DMS53 treated with DMSO at 0.1 percent for 48 hours (cell line): ENCODE results near the gene MYOCD.
"Not testable (repeated sequence)": the region's sequence is repeated elsewhere in the genome, so short reads cannot be mapped to it uniquely, and the experiment has no call there.

Experiments used
- DNase-seq: peaks from one replicate; lab custom pipeline; 2025; ENCODE audit not compliant: unreplicated experiment; lab: John Stamatoyannopoulos, UW

MYOCD gene, protein sequence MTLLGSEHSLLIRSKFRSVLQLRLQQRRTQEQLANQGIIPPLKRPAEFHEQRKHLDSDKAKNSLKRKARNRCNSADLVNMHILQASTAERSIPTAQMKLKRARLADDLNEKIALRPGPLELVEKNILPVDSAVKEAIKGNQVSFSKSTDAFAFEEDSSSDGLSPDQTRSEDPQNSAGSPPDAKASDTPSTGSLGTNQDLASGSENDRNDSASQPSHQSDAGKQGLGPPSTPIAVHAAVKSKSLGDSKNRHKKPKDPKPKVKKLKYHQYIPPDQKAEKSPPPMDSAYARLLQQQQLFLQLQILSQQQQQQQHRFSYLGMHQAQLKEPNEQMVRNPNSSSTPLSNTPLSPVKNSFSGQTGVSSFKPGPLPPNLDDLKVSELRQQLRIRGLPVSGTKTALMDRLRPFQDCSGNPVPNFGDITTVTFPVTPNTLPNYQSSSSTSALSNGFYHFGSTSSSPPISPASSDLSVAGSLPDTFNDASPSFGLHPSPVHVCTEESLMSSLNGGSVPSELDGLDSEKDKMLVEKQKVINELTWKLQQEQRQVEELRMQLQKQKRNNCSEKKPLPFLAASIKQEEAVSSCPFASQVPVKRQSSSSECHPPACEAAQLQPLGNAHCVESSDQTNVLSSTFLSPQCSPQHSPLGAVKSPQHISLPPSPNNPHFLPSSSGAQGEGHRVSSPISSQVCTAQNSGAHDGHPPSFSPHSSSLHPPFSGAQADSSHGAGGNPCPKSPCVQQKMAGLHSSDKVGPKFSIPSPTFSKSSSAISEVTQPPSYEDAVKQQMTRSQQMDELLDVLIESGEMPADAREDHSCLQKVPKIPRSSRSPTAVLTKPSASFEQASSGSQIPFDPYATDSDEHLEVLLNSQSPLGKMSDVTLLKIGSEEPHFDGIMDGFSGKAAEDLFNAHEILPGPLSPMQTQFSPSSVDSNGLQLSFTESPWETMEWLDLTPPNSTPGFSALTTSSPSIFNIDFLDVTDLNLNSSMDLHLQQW

DNA sequence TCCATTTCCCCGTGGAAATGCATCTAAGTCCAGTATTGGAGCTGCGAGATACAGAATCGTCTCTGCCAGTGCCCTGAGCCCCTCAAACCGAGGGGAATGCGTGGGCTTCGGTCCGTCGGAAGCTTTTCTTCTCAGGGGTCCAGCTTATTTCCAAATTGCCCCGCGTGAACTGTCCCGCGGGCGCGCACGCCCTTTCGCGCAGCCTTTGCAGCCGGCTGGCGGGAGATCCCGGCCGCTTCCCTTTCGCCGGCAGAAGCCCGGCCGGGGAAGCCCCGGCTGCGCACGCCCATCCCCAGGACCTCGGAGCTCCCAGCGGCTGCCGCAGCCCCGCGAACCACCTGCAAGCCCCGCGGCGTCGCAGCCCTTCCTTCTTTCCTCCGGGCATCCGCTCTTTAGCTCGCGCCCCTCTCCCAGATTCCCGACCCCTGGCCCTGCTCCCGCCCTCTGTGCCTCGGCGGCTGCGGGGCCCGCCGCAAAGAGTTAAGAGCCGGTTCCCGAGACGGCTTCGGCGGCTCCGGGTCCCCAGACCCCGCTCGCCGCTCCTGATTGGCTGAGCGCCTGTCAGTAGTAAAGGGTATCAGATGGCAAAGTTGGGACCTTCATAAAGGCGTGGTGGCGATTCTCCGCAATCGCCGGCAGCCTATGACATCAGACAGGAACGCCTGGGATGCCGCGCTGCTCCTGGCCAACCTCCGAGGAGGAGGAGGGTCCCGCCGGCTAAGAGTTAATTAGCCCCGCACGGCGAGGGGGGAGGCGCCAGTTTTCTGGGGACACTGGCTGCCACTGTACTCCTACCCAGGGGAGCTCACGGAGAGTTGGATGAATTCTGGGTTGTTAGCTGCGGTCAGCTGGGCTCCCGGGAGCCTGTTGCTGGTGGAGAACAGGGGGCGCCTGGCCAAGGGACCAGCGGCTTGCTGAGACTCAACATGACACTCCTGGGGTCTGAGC is at the start of gene MYOCD:
Gene MYOCD (plus strand): TSS at position 628 of the 948 bp plus-strand sequence. CDS start 299 bp downstream, at position 927.
- no peak for DNase-seq

DNA sequence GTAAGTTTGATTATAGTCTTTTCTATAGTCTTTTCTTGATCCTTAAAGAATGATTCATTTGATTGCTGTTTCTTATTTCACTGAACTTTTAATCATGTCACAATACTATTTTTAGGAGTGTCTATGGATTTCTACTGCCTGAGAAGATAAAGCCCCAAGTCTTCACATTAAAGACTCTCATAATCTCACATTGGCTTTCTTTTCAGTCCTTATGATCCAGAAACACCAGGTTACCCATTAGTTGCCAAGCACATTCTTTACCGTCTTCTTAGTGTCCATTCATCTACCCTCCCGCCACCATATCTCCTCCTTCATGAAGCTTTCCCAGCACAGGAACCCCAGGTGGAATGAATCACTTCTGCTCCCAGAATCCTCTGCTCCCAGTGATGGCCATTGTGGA is 49.5 kb upstream of the MYOCD start:
- DNase-seq = no peak

GRCh38 chr17:12618557-12618956 is 47.1 kb upstream of the MYOCD start:
- no peak for DNase-seq

- DNase-seq = no peak
Measured at GRCh38 chr17:12619459-12620199, 46.1 kb upstream of the MYOCD start.

DNA sequence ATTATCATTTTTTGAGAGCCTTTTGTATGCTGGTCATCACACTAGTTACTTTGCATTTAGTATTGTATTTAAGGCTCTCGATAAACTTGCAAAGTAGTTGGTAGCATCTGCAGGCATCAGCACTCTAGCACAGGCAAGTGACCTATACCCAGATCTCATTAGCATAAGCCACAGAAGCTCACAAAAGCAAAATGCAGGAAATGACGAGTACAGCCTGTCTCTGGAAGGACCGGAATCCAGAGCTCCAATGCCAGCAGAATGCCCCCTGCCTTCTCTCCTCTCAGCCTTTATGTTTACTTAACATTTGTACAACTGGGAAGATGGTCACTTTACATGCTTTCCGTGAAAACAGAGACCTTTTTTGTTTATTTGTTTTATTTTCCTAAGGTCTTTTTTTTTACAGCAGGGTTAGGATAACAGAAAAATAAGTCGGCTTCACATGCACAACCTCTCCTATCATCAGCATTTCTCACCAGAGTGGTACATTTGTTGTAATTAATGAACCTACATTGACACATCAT is 45.4 kb upstream of the MYOCD start:
- no peak for DNase-seq

DNA sequence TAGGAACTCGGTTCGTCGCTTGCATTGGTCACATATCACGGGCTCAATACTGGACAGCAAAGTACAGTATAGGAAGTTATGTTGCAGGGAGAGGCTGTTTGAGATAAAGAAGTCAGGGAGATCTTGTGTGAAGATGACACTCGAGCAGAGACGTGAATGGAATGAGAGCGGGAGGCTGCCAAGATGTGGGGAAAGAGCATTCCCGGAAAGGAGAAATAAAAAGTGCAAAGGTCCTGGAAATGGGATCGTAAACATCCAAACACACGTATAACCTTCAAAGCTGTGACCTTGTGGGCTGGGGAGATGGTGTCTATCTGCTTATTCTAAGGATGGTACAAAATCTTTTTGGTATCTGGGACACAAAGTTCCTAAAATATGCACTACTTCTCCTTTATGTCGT is 43.0 kb upstream of the MYOCD start:
- DNase-seq = no peak

DNA sequence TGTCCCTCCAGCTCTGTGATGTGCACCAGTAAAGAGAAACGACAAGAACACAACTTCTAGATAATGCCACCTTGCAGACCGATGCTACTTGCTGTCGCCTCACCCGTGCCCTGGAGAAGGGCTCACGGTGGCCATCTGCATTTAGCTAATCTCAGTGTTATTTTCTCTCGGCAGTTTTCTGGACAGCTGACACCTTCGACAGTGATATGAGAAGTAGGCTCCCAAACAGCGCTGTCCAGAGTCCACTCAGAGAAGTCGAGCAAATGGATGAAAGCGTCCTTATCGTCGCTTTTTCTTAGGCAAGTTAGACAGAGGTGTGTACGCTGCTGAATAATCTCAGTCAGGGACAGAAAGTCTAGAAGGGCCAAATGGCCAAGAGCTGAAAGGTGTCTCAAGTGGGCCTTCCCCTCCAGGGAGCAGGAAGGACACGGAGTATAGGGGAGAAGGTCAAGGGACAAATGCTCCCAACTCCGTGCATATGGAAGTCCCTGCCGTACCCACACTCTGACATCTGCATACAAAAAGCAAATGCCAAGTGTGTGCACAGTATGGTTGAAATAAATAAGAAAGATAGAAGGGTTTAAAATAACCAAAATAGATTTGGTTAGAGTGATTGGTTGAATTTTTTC is 42.4 kb upstream of the MYOCD start:
- no peak for DNase-seq

DNA sequence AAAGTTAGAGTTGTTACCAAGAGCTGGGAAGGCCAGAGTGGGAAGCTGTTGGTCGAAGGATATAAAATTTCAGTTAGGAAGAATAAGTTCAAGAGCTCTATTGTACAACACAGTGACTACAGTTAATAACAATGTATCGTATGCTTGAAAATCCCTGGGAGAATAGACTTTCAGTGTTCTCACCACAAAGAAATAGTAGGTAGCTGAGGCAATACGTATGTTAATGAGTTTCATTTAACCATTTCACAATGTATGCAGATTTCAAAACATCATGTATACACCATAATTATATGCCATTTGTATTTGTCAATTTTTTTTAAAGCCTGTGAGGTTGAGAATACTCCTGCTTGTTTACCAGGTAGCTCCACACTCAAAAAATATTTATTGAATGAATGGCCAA is 41.5 kb upstream of the MYOCD start:
- no peak for DNase-seq

- no peak for DNase-seq
Measured at GRCh38 chr17:12625092-12625491, 40.6 kb upstream of the MYOCD start.

DNA sequence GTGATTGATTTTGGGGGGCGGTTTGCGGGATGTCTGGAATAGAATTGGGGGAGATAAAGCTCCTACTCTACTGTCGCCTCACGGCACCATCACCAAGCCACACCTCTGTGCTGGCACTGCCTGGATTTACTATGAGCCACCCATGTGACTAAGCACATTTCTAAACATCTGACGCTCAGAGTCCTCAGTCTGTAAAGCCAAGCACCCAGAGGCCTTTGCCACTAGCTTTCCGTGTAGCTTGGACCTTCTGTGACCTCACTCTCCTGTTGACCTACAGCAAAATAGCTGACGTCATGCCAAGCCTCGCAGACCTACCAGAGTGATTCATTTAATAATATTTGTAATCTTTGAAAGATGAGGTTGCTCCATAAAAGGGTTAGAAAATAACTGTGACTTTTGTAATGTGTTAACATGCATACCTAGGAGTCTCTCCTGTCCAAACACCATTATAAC is 38.5 kb upstream of the MYOCD start:
- DNase-seq = no peak

GRCh38 chr17:12627781-12628451 is 37.8 kb upstream of the MYOCD start:
- no peak for DNase-seq

DNA sequence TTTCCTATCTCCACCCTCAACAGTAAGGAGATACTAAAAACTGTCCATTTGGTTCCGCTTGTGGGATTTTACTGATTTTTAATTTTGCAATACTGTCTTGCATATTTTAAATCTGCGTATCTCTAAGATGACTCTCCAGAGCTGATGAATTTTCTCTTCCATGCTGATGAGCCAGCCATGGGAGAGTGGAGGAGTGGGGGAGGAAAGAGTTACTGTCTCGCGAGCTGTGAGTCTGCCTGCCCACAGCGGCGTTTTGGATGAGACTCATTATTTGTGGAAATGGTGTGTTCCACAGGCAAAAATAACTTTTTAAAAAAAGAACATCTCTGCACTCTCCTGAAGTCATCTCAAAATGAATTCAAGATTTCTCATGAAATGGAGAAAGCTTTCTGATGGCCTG is 34.6 kb upstream of the MYOCD start:
- no peak for DNase-seq

GRCh38 chr17:12632785-12633184 is 32.9 kb upstream of the MYOCD start:
- no peak for DNase-seq

GRCh38 chr17:12634789-12635414 is 30.8 kb upstream of the MYOCD start:
- no peak for DNase-seq

GRCh38 chr17:12635996-12636395 is 29.7 kb upstream of the MYOCD start:
- DNase-seq = not testable (repeated sequence)

GRCh38 chr17:12637015-12637414 is 28.7 kb upstream of the MYOCD start:
- DNase-seq = no peak

- no peak for DNase-seq
Measured at GRCh38 chr17:12637745-12638651, 27.7 kb upstream of the MYOCD start.
